Measurements from ENCODE around the gene IL17RA.

The IL17RA gene

GRCh38 chr22:17109113-17109865 lies 24.5 kb downstream of the IL17RA start:
- no peak for DNase-seq (ENCODE audit: low read depth)
- in situ Hi-C loops (cut with HindIII; ENCODE audit: low sequenced_read_pairs): no loop called here
- no peak overlapping the region for H3K4me3 ChIP-seq (ENCODE audit: low read depth, low read length)
- TF ChIP-seq, protein P1, sequence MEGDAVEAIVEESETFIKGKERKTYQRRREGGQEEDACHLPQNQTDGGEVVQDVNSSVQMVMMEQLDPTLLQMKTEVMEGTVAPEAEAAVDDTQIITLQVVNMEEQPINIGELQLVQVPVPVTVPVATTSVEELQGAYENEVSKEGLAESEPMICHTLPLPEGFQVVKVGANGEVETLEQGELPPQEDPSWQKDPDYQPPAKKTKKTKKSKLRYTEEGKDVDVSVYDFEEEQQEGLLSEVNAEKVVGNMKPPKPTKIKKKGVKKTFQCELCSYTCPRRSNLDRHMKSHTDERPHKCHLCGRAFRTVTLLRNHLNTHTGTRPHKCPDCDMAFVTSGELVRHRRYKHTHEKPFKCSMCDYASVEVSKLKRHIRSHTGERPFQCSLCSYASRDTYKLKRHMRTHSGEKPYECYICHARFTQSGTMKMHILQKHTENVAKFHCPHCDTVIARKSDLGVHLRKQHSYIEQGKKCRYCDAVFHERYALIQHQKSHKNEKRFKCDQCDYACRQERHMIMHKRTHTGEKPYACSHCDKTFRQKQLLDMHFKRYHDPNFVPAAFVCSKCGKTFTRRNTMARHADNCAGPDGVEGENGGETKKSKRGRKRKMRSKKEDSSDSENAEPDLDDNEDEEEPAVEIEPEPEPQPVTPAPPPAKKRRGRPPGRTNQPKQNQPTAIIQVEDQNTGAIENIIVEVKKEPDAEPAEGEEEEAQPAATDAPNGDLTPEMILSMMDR (IDR thresholded peaks at IDR 0.05; ENCODE audit: low read depth, low read length, missing control alignments): no peak

DNA sequence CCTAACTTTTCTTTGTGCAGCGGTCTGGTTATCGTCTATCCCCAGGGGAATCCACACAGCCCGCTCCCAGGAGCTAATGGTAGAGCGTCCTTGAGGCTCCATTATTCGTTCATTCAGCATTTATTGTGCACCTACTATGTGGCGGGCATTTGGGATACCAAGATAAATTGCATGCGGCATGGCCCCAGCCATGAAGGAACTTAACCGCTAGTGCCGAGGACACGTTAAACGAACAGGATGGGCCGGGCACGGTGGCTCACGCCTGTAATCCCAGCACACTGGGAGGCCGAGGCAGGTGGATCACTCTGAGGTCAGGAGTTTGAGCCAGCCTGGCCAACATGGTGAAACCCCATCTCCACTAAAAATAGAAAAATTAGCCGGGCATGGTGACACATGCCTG lies 25.2 kb downstream of the IL17RA start:
- in situ Hi-C loops (cut with HindIII; ENCODE audit: low sequenced_read_pairs): no loop called here
- TF ChIP-seq, protein P1 (IDR thresholded peaks at IDR 0.05; ENCODE audit: low read depth, low read length, missing control alignments): no peak
- DNase-seq (ENCODE audit: low read depth): no peak
- no peak overlapping the region for H3K4me3 ChIP-seq (ENCODE audit: low read depth, low read length)

- H3K4me3 ChIP-seq (ENCODE audit: low read depth, low read length): no peak overlapping the region
- in situ Hi-C loops (cut with HindIII; ENCODE audit: low sequenced_read_pairs): no loop called here
These were observed 26.2 kb downstream of the IL17RA start for GRCh38 chr22:17110791-17111550.

DNA sequence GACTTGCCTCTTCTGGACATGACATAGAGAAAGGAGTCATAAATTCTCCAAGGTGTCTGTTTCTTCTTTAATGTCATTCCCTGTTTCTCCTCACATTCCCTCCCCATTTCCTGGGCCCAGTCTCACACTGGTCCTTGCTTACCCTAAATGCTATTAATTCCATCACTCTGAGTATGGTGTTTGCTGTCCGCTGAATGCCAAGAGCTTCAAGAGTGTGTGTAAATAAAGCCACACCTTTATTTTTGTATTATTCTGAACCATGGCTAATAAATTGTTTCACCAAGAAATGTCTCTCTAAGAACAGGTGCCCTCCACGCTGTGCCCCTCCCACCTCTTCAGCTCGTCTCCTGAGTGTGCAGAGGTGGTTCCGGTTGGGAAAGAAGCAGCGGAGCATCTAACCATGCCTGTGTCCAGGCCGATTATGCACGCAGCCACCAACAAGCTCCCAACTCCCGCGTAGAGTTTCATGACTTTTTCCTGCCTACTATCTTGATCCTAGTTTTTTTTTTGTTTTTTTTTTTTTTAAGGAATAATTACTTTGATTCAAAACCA lies 27.8 kb downstream of the IL17RA start:
- TF ChIP-seq, protein P1 (IDR thresholded peaks at IDR 0.05; ENCODE audit: low read depth, low read length, missing control alignments): no peak
- H3K4me3 ChIP-seq (ENCODE audit: low read depth, low read length): no peak overlapping the region
- in situ Hi-C loops (cut with HindIII; ENCODE audit: low sequenced_read_pairs): no loop called here
- DNase-seq (ENCODE audit: low read depth): no peak

More at GRCh38 chr22:17110791-17111550, 26.2 kb downstream of the IL17RA start:
- TF ChIP-seq, protein P1 (IDR thresholded peaks at IDR 0.05; ENCODE audit: low read depth, low read length, missing control alignments): no peak
- no peak for DNase-seq (ENCODE audit: low read depth)

- in situ Hi-C loops (cut with HindIII; ENCODE audit: low sequenced_read_pairs): no loop called here
- no peak for DNase-seq (ENCODE audit: low read depth)
- no peak overlapping the region for H3K4me3 ChIP-seq (ENCODE audit: low read depth, low read length)
- TF ChIP-seq, protein P1 (IDR thresholded peaks at IDR 0.05; ENCODE audit: low read depth, low read length, missing control alignments): no peak
These were observed 28.8 kb downstream of the IL17RA start for GRCh38 chr22:17113600-17113999.

- DNase-seq (ENCODE audit: low read depth): no peak
- TF ChIP-seq, protein P1 (IDR thresholded peaks at IDR 0.05; ENCODE audit: low read depth, low read length, missing control alignments): no peak
- in situ Hi-C loops (cut with HindIII; ENCODE audit: low sequenced_read_pairs): no loop called here
- no peak overlapping the region for H3K4me3 ChIP-seq (ENCODE audit: low read depth, low read length)
These were observed 29.5 kb downstream of the IL17RA start for GRCh38 chr22:17114173-17114897.
